A673 (cell line): ENCODE measurements around the gene FAS. TPM values are rescaled to one million over a fixed set of nuclear protein-coding genes. Genes with fewer than 3 reads are reported as not detected.

Source experiments
- BruUV-seq: library from RNA; stranded (reverse); fragments of 400-500 nt; replicated peaks from 2 replicates; lab custom pipeline; 2021; lab: Mats Ljungman, UMichigan
- CTCF ChIA-PET: fragments of 300-600 bp; sonication (Branson Sonifier 250); formaldehyde crosslinking; loops from one replicate; lab custom pipeline; 2022; ENCODE audit warnings: antibody characterized with exemption; lab: Charles Lee
- POLR2A ChIA-PET: fragments of 300-600 bp; sonication (Branson Sonifier 250); formaldehyde crosslinking; loops from one replicate; lab custom pipeline; 2022; ENCODE audit warnings: antibody characterized with exemption; ENCODE audit not compliant: low non-redundant PET; lab: Charles Lee
- DNase-seq: peaks from one replicate; pipeline ENCODE4 v3.0.0-alpha.2; 2015; ENCODE audit warnings: low spot score
- H3K27ac ChIP-seq: fragments of 200-600 bp; sonication (generic); 2 replicates; pipeline ENCODE4 v1.5.1; 2016; ENCODE audit warnings: mixed run types, low read depth, mild to moderate bottlenecking, mixed read lengths, antibody characterized with exemption, low read length; ENCODE audit not compliant: poor library complexity, severe bottlenecking
- H3K27me3 ChIP-seq: fragments of 200-600 bp; sonication (generic); replicated peaks from 2 replicates; pipeline ENCODE4 v1.6.1; 2017; ENCODE audit warnings: mixed run types, low read depth, mild to moderate bottlenecking, mixed read lengths, antibody characterized with exemption, low read length; ENCODE audit not compliant: insufficient read depth, poor library complexity
- H3K36me3 ChIP-seq: fragments of 200-600 bp; sonication (generic); 2 replicates; pipeline ENCODE4 v1.6.1; 2016; ENCODE audit warnings: mixed run types, mild to moderate bottlenecking, mixed read lengths, antibody characterized with exemption, low read length; ENCODE audit not compliant: insufficient read depth, poor library complexity, severe bottlenecking
- H3K4me1 ChIP-seq: fragments of 200-600 bp; sonication (generic); 2 replicates; pipeline ENCODE4 v1.6.1; 2017; ENCODE audit warnings: mixed run types, mild to moderate bottlenecking, mixed read lengths, antibody characterized with exemption, low read length; ENCODE audit not compliant: insufficient read depth, poor library complexity, severe bottlenecking
- H3K4me3 ChIP-seq: fragments of 200-600 bp; sonication (generic); 2 replicates; pipeline ENCODE4 v1.5.1; 2016; ENCODE audit warnings: low read depth, mixed run types, mild to moderate bottlenecking, mixed read lengths, low read length; ENCODE audit not compliant: poor library complexity, severe bottlenecking
- H3K9me3 ChIP-seq: fragments of 200-600 bp; sonication (generic); 2 replicates; pipeline ENCODE4 v1.6.1; 2016; ENCODE audit warnings: mixed run types, low read depth, mild to moderate bottlenecking, mixed read lengths, antibody characterized with exemption, low read length; ENCODE audit not compliant: poor library complexity, severe bottlenecking
- EZH2 ChIP-seq: fragments of 200-600 bp; sonication (generic); IDR thresholded peaks from 2 replicates; pipeline ENCODE4 v1.6.1; 2017; ENCODE audit warnings: borderline replicate concordance, low read depth, mild to moderate bottlenecking, mixed read lengths, antibody characterized with exemption, low read length; ENCODE audit not compliant: poor library complexity, severe bottlenecking
- intact Hi-C: fragments of 100-400 bp; cut with micrococcal nuclease; formaldehyde crosslinking; loops from one replicate; pipeline ENCODE4 v1.10.0; 2022; ENCODE audit not compliant: unreplicated experiment
- total RNA-seq: library from RNA; stranded (reverse); gene quantifications from 2 replicates; pipeline ENCODE4 v1.2.3, GENCODE V29; 2021
- TF ChIP-seq, protein P1 (sequence below): fragments of 300-800, 200-600 bp; sonication (generic); conservative IDR thresholded peaks from 2 replicates; pipeline ENCODE4 v1.5.1; 2017; ENCODE audit warnings: low read depth, mild to moderate bottlenecking, antibody characterized with exemption, low read length, moderate library complexity, mixed read lengths

FAS gene
- total RNA-seq, 1 experiment from 2014 or later = 30.4 TPM

DNA sequence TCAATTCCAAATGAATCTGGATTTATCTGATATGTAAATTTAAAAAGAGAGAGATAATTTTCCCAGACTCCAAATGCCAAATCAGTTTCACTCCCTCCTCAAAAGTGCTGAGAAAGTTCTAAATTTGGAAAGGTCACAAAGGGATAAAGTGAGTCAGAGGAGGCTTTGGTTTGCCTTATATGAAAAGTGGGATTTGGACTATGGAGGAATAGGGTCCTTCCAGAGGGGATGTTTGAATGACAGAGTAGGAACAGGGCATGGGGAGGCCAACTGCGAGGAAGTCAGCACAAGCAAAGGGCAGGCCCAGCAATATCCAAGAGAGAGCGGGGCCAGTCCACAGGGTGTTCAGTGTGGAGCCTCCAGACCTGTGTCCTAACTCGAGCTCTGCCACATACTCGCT lies 9.8 kb upstream of the FAS start:
- Histone ChIP-seq H3K9me3 (no peaks in the 10 kb centered on the region), H3K27ac (peak overlapping the region; percentile 75), H3K4me3 (no peak overlapping the region), H3K27me3 (no peaks in the 10 kb centered on the region), H3K4me1 (peaks cover 83% of the 10 kb centered on the region), H3K36me3 (no peaks in the 10 kb centered on the region)
- no TSS peak for BruUV-seq
- ChIA-PET POLR2A (no interaction called here), CTCF (no interaction called here)
- no peak for DNase-seq
- intact Hi-C loops = no loop called here
- no peak for TF ChIP-seq EZH2

DNA sequence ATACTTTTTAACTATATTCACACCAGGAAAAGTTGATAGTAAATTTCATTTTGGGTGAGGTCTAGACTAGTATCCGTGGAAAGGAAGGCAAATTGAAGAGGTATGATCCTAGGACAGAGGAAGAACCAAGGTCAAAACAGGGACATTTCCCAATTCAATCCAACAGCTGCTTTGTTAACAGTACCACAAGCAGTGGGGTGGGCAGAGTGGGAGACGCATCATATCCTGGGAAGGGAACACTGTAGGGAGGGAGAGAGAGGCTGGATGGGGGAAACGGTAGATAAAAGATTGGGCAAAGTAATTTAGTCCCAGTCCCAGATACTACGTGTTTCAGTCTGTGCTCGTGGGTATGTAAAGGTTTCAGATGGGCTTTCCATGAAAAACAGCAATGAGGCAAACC lies 9.2 kb upstream of the FAS start:
- H3K36me3 ChIP-seq = no peaks in the 10 kb centered on the region
- no peaks in the 10 kb centered on the region for H3K27me3 ChIP-seq
- H3K9me3 ChIP-seq = no peaks in the 10 kb centered on the region
- TF ChIP-seq, protein P1, sequence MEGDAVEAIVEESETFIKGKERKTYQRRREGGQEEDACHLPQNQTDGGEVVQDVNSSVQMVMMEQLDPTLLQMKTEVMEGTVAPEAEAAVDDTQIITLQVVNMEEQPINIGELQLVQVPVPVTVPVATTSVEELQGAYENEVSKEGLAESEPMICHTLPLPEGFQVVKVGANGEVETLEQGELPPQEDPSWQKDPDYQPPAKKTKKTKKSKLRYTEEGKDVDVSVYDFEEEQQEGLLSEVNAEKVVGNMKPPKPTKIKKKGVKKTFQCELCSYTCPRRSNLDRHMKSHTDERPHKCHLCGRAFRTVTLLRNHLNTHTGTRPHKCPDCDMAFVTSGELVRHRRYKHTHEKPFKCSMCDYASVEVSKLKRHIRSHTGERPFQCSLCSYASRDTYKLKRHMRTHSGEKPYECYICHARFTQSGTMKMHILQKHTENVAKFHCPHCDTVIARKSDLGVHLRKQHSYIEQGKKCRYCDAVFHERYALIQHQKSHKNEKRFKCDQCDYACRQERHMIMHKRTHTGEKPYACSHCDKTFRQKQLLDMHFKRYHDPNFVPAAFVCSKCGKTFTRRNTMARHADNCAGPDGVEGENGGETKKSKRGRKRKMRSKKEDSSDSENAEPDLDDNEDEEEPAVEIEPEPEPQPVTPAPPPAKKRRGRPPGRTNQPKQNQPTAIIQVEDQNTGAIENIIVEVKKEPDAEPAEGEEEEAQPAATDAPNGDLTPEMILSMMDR = no peak
- TF ChIP-seq EZH2 = no peak
- ChIA-PET CTCF (no interaction called here), POLR2A (no interaction called here)
- no TSS peak for BruUV-seq
- H3K4me1 ChIP-seq = peaks cover 84% of the 10 kb centered on the region
- no peak overlapping the region for H3K4me3 ChIP-seq
- DNase-seq = no peak
- peak overlapping the region; percentile 75 for H3K27ac ChIP-seq
- intact Hi-C loops = no loop called here

DNA sequence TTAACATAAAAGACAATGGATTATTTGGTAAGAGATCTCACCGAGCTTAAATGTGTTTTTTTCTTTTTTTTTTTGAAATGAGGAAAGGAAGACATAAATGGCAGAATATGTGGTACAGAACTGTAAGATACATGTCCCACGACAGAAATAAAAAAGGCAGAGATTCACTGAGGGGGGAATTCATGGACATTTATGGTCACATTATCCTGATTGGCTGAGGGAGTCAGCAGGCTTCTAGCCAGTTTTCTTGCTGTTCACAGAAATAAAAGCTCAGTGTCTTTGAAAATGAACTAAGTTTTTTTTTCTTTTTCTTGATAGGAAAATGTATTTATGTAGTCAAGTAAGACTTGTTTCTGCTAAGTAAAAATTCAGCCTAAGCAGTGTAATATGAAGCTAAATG lies 8.2 kb upstream of the FAS start:
- no peaks in the 10 kb centered on the region for H3K36me3 ChIP-seq
- no peak for TF ChIP-seq EZH2
- TF ChIP-seq, protein P1 = no peak
- no peaks in the 10 kb centered on the region for H3K27me3 ChIP-seq
- intact Hi-C loops = no loop called here
- ChIA-PET CTCF (no interaction called here), POLR2A (no interaction called here)
- no peaks in the 10 kb centered on the region for H3K9me3 ChIP-seq
- peak overlapping the region; percentile 75 for H3K27ac ChIP-seq
- peaks cover 89% of the 10 kb centered on the region for H3K4me1 ChIP-seq
- no peak for DNase-seq
- no TSS peak for BruUV-seq
- no peak overlapping the region for H3K4me3 ChIP-seq

DNA sequence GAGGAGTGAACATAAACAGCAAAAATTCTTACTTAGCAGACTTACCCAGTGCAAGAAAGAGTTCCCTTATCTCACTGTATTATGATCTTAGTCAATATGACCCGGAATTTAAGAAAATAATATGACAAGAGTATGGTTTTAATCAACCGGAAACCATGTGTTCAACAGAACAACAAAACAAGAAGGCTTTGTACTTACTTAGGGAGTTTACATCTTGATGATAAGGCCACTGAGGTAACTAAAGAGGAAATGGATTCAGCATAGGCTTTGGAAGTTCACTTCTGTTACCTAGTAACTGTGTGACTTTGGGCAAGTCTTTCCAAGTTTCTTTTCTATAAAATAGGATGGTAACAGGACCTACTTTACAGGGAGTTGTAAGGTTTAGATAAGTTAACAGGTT lies 7.4 kb upstream of the FAS start:
- intact Hi-C loops = no loop called here
- peak overlapping the region; percentile 75 for H3K27ac ChIP-seq
- no TSS peak for BruUV-seq
- H3K4me1 ChIP-seq = peaks cover 96% of the 10 kb centered on the region
- no peaks in the 10 kb centered on the region for H3K9me3 ChIP-seq
- no peak for DNase-seq
- ChIA-PET POLR2A (interaction anchor here (0.6 kb wide), 1 partner anchor 29 kb away, joined by 8 read pairs; no protein-coding TSS in a partner anchor), CTCF (no interaction called here)
- H3K4me3 ChIP-seq = no peak overlapping the region
- H3K36me3 ChIP-seq = no peaks in the 10 kb centered on the region
- no peaks in the 10 kb centered on the region for H3K27me3 ChIP-seq
- TF ChIP-seq, protein P1 = no peak
- TF ChIP-seq EZH2 = no peak
